ENCODE measurements around the gene SMIM23. TPM values are rescaled to one million over a fixed set of nuclear protein-coding genes. Genes with fewer than 3 reads are reported as not detected.

The SMIM23 gene
- total RNA-seq, result not detected in 2 replicates
- polyA plus RNA-seq, result not detected in 2 replicates
- polyA plus RNA-seq (2012), result not detected in 2 replicates
- not detected in 2 replicates for polyA minus RNA-seq (ENCODE audit: low replicate concordance)

GRCh38 chr5:171785517-171785916 is at the start of gene SMIM23:
SMIM23 (plus strand) TSS chr5:171785817; CDS start chr5:171785872, 55 bp downstream.
- H3K27ac ChIP-seq (ENCODE audit: insufficient read depth, low read length), result no peak within 1 kb of the TSS
- no peak for DNase-seq (ENCODE audit: low read depth in 2 of 2)
- no peak within 1 kb of the TSS for H3K9ac ChIP-seq (ENCODE audit: insufficient read depth, low read length)
- no peak within 1 kb of the TSS for H3K4me3 ChIP-seq (replicated peaks in 1 of 4; ENCODE audit: control extremely low read depth in 1 of 4, insufficient read depth in 1 of 4, low read depth in 3 of 4, low read length in 4 of 4)
- TF ChIP-seq CTCF (conservative IDR thresholded peaks at IDR 0.05 in 1 of 2, IDR thresholded peaks at IDR 0.05 in 1 of 2; ENCODE audit: low read depth in 1 of 2, low read length in 2 of 2) (no peak), EZH2 (IDR thresholded peaks at IDR 0.05; ENCODE audit: low read length, missing control alignments) (no peak)
- no peak within 1 kb of the TSS for H2AFZ ChIP-seq (ENCODE audit: low read length)
- no peaks in the 10 kb centered on the region for H3K4me1 ChIP-seq (ENCODE audit: control insufficient read depth, extremely low read depth, insufficient read depth, low read length)
- H3K4me2 ChIP-seq (ENCODE audit: extremely low read depth, insufficient read depth, low read length), result no peak within 1 kb of the TSS
- no peaks in the 10 kb centered on the region for H4K20me1 ChIP-seq (ENCODE audit: control insufficient read depth, extremely low read depth, insufficient read depth, low read length)
- no peaks in the 10 kb centered on the region for H3K27me3 ChIP-seq (ENCODE audit: control insufficient read depth, insufficient read depth, low read length)
- H3K36me3 ChIP-seq (ENCODE audit: control insufficient read depth, insufficient read depth, low read length), result no peaks in the 10 kb centered on the region
- no peaks in the 10 kb centered on the region for H3K9me3 ChIP-seq (ENCODE audit: control insufficient read depth, insufficient read depth, low read depth, low read length)
- H3K79me2 ChIP-seq (ENCODE audit: control insufficient read depth, insufficient read depth, low read length), result no peaks in the 10 kb centered on the region

GRCh38 chr5:171736976-171737891 is 48.4 kb upstream of the SMIM23 start:
- H3K4me2 ChIP-seq (ENCODE audit: extremely low read depth, insufficient read depth, low read length), result no peak overlapping the region
- H3K79me2 ChIP-seq (ENCODE audit: control insufficient read depth, insufficient read depth, low read length), result no peaks in the 10 kb centered on the region
- no peaks in the 10 kb centered on the region for H3K9me3 ChIP-seq (ENCODE audit: control insufficient read depth, insufficient read depth, low read depth, low read length)
- no peaks in the 10 kb centered on the region for H4K20me1 ChIP-seq (ENCODE audit: control insufficient read depth, extremely low read depth, insufficient read depth, low read length)
- peaks cover 9% of the 10 kb centered on the region for H3K27me3 ChIP-seq (ENCODE audit: control insufficient read depth, insufficient read depth, low read length)
- TF ChIP-seq CTCF (conservative IDR thresholded peaks at IDR 0.05 in 1 of 2, IDR thresholded peaks at IDR 0.05 in 1 of 2; ENCODE audit: low read depth in 1 of 2, low read length in 2 of 2), result no peak
- TF ChIP-seq EZH2 (IDR thresholded peaks at IDR 0.05; ENCODE audit: low read length, missing control alignments), result no peak
- no peak overlapping the region for H3K27ac ChIP-seq (ENCODE audit: insufficient read depth, low read length)
- H3K9ac ChIP-seq (ENCODE audit: insufficient read depth, low read length), result no peak overlapping the region
- no peaks in the 10 kb centered on the region for H3K4me1 ChIP-seq (ENCODE audit: control insufficient read depth, extremely low read depth, insufficient read depth, low read length)
- no peaks in the 10 kb centered on the region for H3K36me3 ChIP-seq (ENCODE audit: control insufficient read depth, insufficient read depth, low read length)
- peak in 1 of 2 donors; percentile 56 for DNase-seq (ENCODE audit: low read depth in 2 of 2)
- H2AFZ ChIP-seq (ENCODE audit: low read length), result no peak overlapping the region
- no peak overlapping the region for H3K4me3 ChIP-seq (replicated peaks in 1 of 4; ENCODE audit: control extremely low read depth in 1 of 4, insufficient read depth in 1 of 4, low read depth in 3 of 4, low read length in 4 of 4)

GRCh38 chr5:171738501-171738900 is 47.1 kb upstream of the SMIM23 start:
- Histone ChIP-seq H4K20me1 (ENCODE audit: control insufficient read depth, extremely low read depth, insufficient read depth, low read length) (no peaks in the 10 kb centered on the region), H3K36me3 (ENCODE audit: control insufficient read depth, insufficient read depth, low read length) (no peaks in the 10 kb centered on the region), H3K9me3 (ENCODE audit: control insufficient read depth, insufficient read depth, low read depth, low read length) (no peaks in the 10 kb centered on the region), H2AFZ (ENCODE audit: low read length) (no peak overlapping the region), H3K4me3 (replicated peaks in 1 of 4; ENCODE audit: control extremely low read depth in 1 of 4, insufficient read depth in 1 of 4, low read depth in 3 of 4, low read length in 4 of 4) (no peak overlapping the region), H3K4me2 (ENCODE audit: extremely low read depth, insufficient read depth, low read length) (no peak overlapping the region), H3K27ac (ENCODE audit: insufficient read depth, low read length) (no peak overlapping the region), H3K79me2 (ENCODE audit: control insufficient read depth, insufficient read depth, low read length) (no peaks in the 10 kb centered on the region), H3K27me3 (ENCODE audit: control insufficient read depth, insufficient read depth, low read length) (peaks cover 9% of the 10 kb centered on the region), H3K9ac (ENCODE audit: insufficient read depth, low read length) (no peak overlapping the region), H3K4me1 (ENCODE audit: control insufficient read depth, extremely low read depth, insufficient read depth, low read length) (no peaks in the 10 kb centered on the region)
- TF ChIP-seq CTCF (conservative IDR thresholded peaks at IDR 0.05 in 1 of 2, IDR thresholded peaks at IDR 0.05 in 1 of 2; ENCODE audit: low read depth in 1 of 2, low read length in 2 of 2), result no peak
- no peak for TF ChIP-seq EZH2 (IDR thresholded peaks at IDR 0.05; ENCODE audit: low read length, missing control alignments)
- no peak for DNase-seq (ENCODE audit: low read depth in 2 of 2)

Measured in fibroblast of lung (primary cell).